Measurements from ENCODE around the gene GABBR2.

Gene GABBR2

DNA sequence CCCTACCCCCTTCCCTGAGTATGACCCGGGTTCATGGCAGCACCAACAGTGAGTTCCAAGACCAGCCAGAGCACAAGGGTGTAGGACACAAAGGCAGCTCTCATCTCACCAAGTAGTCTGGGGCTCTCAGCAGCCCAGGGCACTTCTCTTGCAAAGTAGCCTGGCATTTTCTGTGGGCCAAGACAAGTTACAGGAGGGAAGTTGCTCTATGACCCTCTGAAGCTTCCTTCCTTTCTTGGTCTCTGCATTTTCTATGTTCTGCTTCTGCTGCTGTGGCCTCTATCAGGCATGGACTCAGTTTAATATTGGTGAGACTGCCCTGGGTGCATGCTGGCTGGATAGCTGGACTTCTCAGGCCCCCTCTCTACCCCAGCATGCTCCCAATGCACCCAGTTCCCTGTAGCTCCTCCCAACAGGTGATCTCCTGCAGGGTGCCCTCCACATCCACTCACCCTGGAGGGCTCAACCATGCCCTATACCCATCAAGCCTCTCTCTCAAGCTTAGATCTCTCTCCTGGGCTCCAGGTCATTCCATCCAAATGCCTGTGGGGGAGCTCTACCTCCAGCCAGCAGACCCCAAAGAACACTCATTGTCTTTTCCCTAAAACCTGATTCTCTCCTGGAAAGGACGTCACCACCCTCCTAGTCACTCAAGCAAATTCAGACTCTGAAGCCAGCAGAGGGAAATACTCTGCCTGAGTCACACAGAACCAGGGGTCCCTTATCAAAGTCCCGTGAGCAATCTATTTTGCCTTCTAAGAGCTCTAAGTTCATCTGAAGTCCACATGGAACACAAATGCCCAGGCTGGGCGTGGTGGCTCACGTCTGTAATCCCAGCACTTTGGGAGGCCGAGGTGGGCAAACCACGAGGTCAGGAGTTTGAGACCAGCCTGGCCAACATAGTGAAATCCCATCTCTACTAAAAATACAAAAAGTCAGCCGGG is 467.1 kb downstream of the GABBR2 start:
- DNase-seq, result no peak

DNA sequence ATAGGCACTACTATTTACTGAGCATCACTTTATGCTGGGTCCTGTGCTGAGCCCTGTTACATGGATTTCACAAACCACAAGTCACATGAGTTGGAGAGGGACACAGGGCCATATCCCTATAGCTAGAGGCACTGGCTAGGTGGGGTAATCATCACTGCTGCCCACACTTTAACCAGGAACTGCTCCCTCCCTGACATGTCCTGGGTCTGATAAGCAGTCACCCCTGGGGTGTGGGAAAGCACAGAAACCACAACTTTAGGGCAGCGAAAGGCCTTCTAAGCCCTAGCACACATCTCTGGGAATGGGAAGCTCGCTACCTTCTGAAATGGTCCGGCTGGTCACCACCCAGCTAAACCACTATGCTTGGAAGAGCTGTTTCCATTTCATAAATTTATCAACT is 468.3 kb downstream of the GABBR2 start:
- DNase-seq, result no peak

Measured in CD4-positive, alpha-beta T cell treated with Interleukin-12 subunit alpha and Interleukin-12 subunit beta, for 1 hour (primary cell).